Parathyroid adenoma (tissue), 2 donors: ENCODE results near the gene STIM1.

Experiments
- H2AFZ ChIP-seq: fragments of 300-600 bp; sonication (generic); one replicate; pipeline ENCODE4 v1.7.0; 2017; ENCODE audit warnings: antibody characterized with exemption, mild to moderate bottlenecking
- H3K27ac ChIP-seq: fragments of 300-600 bp; sonication (generic); one replicate; pipeline ENCODE4 v1.7.0; 2017
- H3K27me3 ChIP-seq: fragments of 300-600 bp; sonication (generic); one replicate; pipeline ENCODE4 v1.7.0; 2017; ENCODE audit warnings: low read length; ENCODE audit not compliant: control insufficient read depth, insufficient read depth
- H3K36me3 ChIP-seq: fragments of 300-600 bp; sonication (generic); one replicate; pipeline ENCODE4 v1.7.0; 2017; ENCODE audit warnings: low read length; ENCODE audit not compliant: control insufficient read depth, insufficient read depth
- H3K4me1 ChIP-seq: fragments of 300-600 bp; sonication (generic); one replicate; pipeline ENCODE4 v1.7.0; 2017; ENCODE audit warnings: control low read depth
- H3K4me2 ChIP-seq: fragments of 300-600 bp; sonication (generic); one replicate; pipeline ENCODE4 v1.7.0; 2017; ENCODE audit warnings: low read length
- H3K4me3 ChIP-seq: fragments of 300-600 bp; sonication (generic); one replicate; pipeline ENCODE4 v1.7.0; 2017; ENCODE audit warnings: low read depth, low read length
- H3K79me2 ChIP-seq: fragments of 300-600 bp; sonication (generic); one replicate; pipeline ENCODE4 v1.7.0; 2017; ENCODE audit warnings: control low read depth
- H3K9ac ChIP-seq: fragments of 300-600 bp; sonication (generic); one replicate; pipeline ENCODE4 v1.7.0; 2017; ENCODE audit warnings: mild to moderate bottlenecking
- H3K9me3 ChIP-seq: fragments of 300-600 bp; sonication (generic); one replicate; pipeline ENCODE4 v1.7.0; 2017; ENCODE audit warnings: low read length; ENCODE audit not compliant: control insufficient read depth
- TF ChIP-seq, protein P1 (sequence below): fragments of 300-600 bp; sonication (generic); IDR thresholded peaks from one replicate; pipeline ENCODE4 v1.7.0; 2017; ENCODE audit warnings: antibody characterized with exemption, mild to moderate bottlenecking
- donor health status: primary hyperparathyroidism.

The STIM1 gene

GRCh38 chr11:4040461-4040860 lies 185.0 kb downstream of the STIM1 start:
- no peak overlapping the region for H3K27ac ChIP-seq
- no peaks in the 10 kb centered on the region for H3K79me2 ChIP-seq
- H3K27me3 ChIP-seq: no peaks in the 10 kb centered on the region
- TF ChIP-seq, protein P1, sequence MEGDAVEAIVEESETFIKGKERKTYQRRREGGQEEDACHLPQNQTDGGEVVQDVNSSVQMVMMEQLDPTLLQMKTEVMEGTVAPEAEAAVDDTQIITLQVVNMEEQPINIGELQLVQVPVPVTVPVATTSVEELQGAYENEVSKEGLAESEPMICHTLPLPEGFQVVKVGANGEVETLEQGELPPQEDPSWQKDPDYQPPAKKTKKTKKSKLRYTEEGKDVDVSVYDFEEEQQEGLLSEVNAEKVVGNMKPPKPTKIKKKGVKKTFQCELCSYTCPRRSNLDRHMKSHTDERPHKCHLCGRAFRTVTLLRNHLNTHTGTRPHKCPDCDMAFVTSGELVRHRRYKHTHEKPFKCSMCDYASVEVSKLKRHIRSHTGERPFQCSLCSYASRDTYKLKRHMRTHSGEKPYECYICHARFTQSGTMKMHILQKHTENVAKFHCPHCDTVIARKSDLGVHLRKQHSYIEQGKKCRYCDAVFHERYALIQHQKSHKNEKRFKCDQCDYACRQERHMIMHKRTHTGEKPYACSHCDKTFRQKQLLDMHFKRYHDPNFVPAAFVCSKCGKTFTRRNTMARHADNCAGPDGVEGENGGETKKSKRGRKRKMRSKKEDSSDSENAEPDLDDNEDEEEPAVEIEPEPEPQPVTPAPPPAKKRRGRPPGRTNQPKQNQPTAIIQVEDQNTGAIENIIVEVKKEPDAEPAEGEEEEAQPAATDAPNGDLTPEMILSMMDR: no peak
- no peak overlapping the region for H3K9ac ChIP-seq
- no peaks in the 10 kb centered on the region for H3K4me1 ChIP-seq
- no peak overlapping the region for H3K4me2 ChIP-seq
- H3K36me3 ChIP-seq: no peaks in the 10 kb centered on the region
- H2AFZ ChIP-seq: no peak overlapping the region
- H3K9me3 ChIP-seq: no peaks in the 10 kb centered on the region
- no peak overlapping the region for H3K4me3 ChIP-seq

GRCh38 chr11:4041731-4042391 lies 186.4 kb downstream of the STIM1 start:
- TF ChIP-seq, protein P1: no peak
- H3K9ac ChIP-seq: no peak overlapping the region
- no peaks in the 10 kb centered on the region for H3K79me2 ChIP-seq
- no peak overlapping the region for H2AFZ ChIP-seq
- H3K9me3 ChIP-seq: no peaks in the 10 kb centered on the region
- no peaks in the 10 kb centered on the region for H3K4me1 ChIP-seq
- no peaks in the 10 kb centered on the region for H3K27me3 ChIP-seq
- no peak overlapping the region for H3K4me2 ChIP-seq
- no peak overlapping the region for H3K27ac ChIP-seq
- no peak overlapping the region for H3K4me3 ChIP-seq
- H3K36me3 ChIP-seq: no peaks in the 10 kb centered on the region

- Histone ChIP-seq H3K27me3 (no peaks in the 10 kb centered on the region), H3K9me3 (no peaks in the 10 kb centered on the region), H3K36me3 (no peaks in the 10 kb centered on the region), H3K4me3 (no peak overlapping the region), H3K4me2 (no peak overlapping the region), H3K27ac (no peak overlapping the region), H3K9ac (no peak overlapping the region), H2AFZ (no peak overlapping the region), H3K4me1 (no peaks in the 10 kb centered on the region), H3K79me2 (no peaks in the 10 kb centered on the region)
- TF ChIP-seq, protein P1: no peak
Measured at GRCh38 chr11:4044976-4045646, 189.6 kb downstream of the STIM1 start.

DNA sequence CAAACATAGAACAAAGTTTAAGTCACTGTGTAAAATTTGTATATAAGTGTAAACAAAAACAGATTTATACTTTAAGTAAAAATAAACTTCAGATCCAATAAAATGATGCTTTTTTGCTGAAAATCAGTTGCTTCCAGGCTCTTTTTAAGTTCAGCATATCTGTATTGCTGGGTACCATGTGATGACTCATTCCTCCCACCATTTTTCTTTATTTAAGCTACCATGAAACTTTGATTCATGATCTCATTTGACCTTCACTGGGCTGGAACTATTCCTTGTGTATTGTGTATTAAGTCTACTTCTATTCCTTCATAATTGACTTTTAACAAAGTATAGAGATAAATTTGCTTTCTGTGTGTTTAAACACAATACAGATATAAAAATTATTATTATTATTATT lies 192.9 kb downstream of the STIM1 start:
- Histone ChIP-seq H2AFZ (no peak overlapping the region), H3K27ac (no peak overlapping the region), H3K36me3 (no peaks in the 10 kb centered on the region), H3K9ac (no peak overlapping the region), H3K79me2 (no peaks in the 10 kb centered on the region), H3K4me1 (no peaks in the 10 kb centered on the region), H3K4me3 (no peak overlapping the region), H3K4me2 (no peak overlapping the region), H3K27me3 (no peaks in the 10 kb centered on the region), H3K9me3 (no peaks in the 10 kb centered on the region)
- TF ChIP-seq, protein P1: no peak

- H3K36me3 ChIP-seq: no peaks in the 10 kb centered on the region
- H3K27me3 ChIP-seq: no peaks in the 10 kb centered on the region
- H3K4me1 ChIP-seq: no peaks in the 10 kb centered on the region
- H3K9ac ChIP-seq: no peak overlapping the region
- H2AFZ ChIP-seq: no peak overlapping the region
- H3K4me2 ChIP-seq: no peak overlapping the region
- TF ChIP-seq, protein P1: no peak
- H3K9me3 ChIP-seq: no peaks in the 10 kb centered on the region
- H3K4me3 ChIP-seq: no peak overlapping the region
- H3K79me2 ChIP-seq: no peaks in the 10 kb centered on the region
- no peak overlapping the region for H3K27ac ChIP-seq
Measured at GRCh38 chr11:4049006-4049405, 193.5 kb downstream of the STIM1 start.
